Prostate gland (tissue), 2 donors: Measurements from ENCODE around the gene DCUN1D1. TPM values are rescaled to one million over a fixed set of nuclear protein-coding genes. Genes with fewer than 3 reads are reported as not detected.

Experiments used
- DNase-seq: peaks from one replicate; pipeline ENCODE4 v3.0.0-alpha.2; 2019; ENCODE audit warnings: low spot score
- H3K27ac ChIP-seq, 2 donors: fragments of 200-600 bp; sonication (generic); 2 replicates each; pipeline ENCODE4 v1.5.1; 2017 to 2019
- H3K27me3 ChIP-seq: fragments of 200-600 bp; sonication (generic); replicated peaks from 2 replicates; pipeline ENCODE4 v1.5.1; 2019; ENCODE audit not compliant: insufficient read depth
- H3K36me3 ChIP-seq, 2 donors: fragments of 200-600 bp; sonication (generic); 1 replicate in 1 of 2; 2 replicates in 1 of 2; pipeline versions ENCODE4 v1.5.1 to v1.8.1; 2017 to 2019
- H3K4me1 ChIP-seq: fragments of 200-600 bp; sonication (generic); replicated peaks from 2 replicates; pipeline ENCODE4 v1.5.1; 2019
- H3K4me3 ChIP-seq, 2 donors: fragments of 200-600 bp; sonication (generic); 2 replicates each; pipeline ENCODE4 v1.5.1; 2017 to 2019
- H3K9me3 ChIP-seq: fragments of 200-600 bp; sonication (generic); 2 replicates; pipeline ENCODE4 v1.5.1; 2017
- CTCF ChIP-seq, 4 experiments: fragments of 200-600 bp in 2 of 4; fragments of 450-650 bp in 2 of 4; sonication (generic) in 2 of 4; IDR thresholded peaks; 1 replicate in 3 of 4; 2 replicates in 1 of 4; pipeline ENCODE4 v1.5.1; 2016 to 2019; ENCODE audit warnings: antibody characterized with exemption in 4 of 4, mild to moderate bottlenecking in 2 of 4, moderate library complexity in 2 of 4
- POLR2A ChIP-seq: fragments of 450-650 bp; IDR thresholded peaks from one replicate; pipeline ENCODE4 v1.6.1; 2016; ENCODE audit warnings: antibody characterized with exemption, mild to moderate bottlenecking
- POLR2AphosphoS5 ChIP-seq: sonication (generic); formaldehyde crosslinking; IDR thresholded peaks from one replicate; pipeline ENCODE4 v1.6.1; 2017; ENCODE audit warnings: antibody characterized with exemption
- WGBS: methylation state at CpG from one replicate; pipeline ENCODE4 v1.1.5; 2018; 5-methylcytosine and 5-hydroxymethylcytosine counted together
- intact Hi-C: fragments of 100-400 bp; cut with DNase I; formaldehyde crosslinking; loops from one replicate; pipeline ENCODE4 v1.14.2; 2022
- total RNA-seq, 2 donors: library from RNA; depleted of rRNA; stranded (reverse); fragments of >200 nt; gene quantifications; one replicate each; pipeline ENCODE4 v1.1.0, GENCODE V29; 2016

DCUN1D1 gene
- total RNA-seq, 2 donors from 2014 or later = 25.5 to 25.6 TPM

GRCh38 chr3:182925944-182926337 is 54.4 kb downstream of the DCUN1D1 start:
- DNase-seq = no peak
- intact Hi-C loops = no loop called here
- Histone ChIP-seq H3K4me3 (no peak overlapping the region), H3K36me3 (no peaks in the 10 kb centered on the region), H3K27ac (no peak overlapping the region), H3K4me1 (no peaks in the 10 kb centered on the region), H3K27me3 (no peaks in the 10 kb centered on the region), H3K9me3 (no peaks in the 10 kb centered on the region)
- TF ChIP-seq POLR2A (no peak), CTCF (IDR thresholded peaks at IDR 0.05) (no peak), POLR2AphosphoS5 (no peak)
- 90% methylated on average over 3 of the region's 3 CpGs for WGBS

GRCh38 chr3:182925330-182925943 is 54.9 kb downstream of the DCUN1D1 start:
- WGBS = 45% methylated on average over 4 of the region's 4 CpGs
- TF ChIP-seq POLR2AphosphoS5 (no peak), POLR2A (no peak)

GRCh38 chr3:182921665-182922355 is 58.5 kb downstream of the DCUN1D1 start:
- no peaks in the 10 kb centered on the region for H3K27me3 ChIP-seq
- intact Hi-C loops = no loop called here
- no peaks in the 10 kb centered on the region for H3K9me3 ChIP-seq
- no peaks in the 10 kb centered on the region for H3K36me3 ChIP-seq
- no peaks in the 10 kb centered on the region for H3K4me1 ChIP-seq
- TF ChIP-seq POLR2AphosphoS5 (no peak), POLR2A (no peak), CTCF (IDR thresholded peaks at IDR 0.05) (no peak)
- H3K27ac ChIP-seq = no peak overlapping the region
- 47% methylated on average over 4 of the region's 4 CpGs for WGBS
- H3K4me3 ChIP-seq = no peak overlapping the region
- no peak for DNase-seq

More at GRCh38 chr3:182925330-182925943, 54.9 kb downstream of the DCUN1D1 start:
- intact Hi-C loops = no loop called here
- Histone ChIP-seq H3K9me3 (no peaks in the 10 kb centered on the region), H3K4me1 (no peaks in the 10 kb centered on the region), H3K27me3 (no peaks in the 10 kb centered on the region), H3K4me3 (no peak overlapping the region), H3K27ac (no peak overlapping the region), H3K36me3 (no peaks in the 10 kb centered on the region)
- no peak for DNase-seq

- TF ChIP-seq CTCF (IDR thresholded peaks at IDR 0.05) = no peak
- TF ChIP-seq POLR2A = no peak
- no peak for TF ChIP-seq POLR2AphosphoS5
- H3K27ac ChIP-seq = no peak overlapping the region
- no peaks in the 10 kb centered on the region for H3K9me3 ChIP-seq
- H3K27me3 ChIP-seq = no peaks in the 10 kb centered on the region
- no peak overlapping the region for H3K4me3 ChIP-seq
- intact Hi-C loops = no loop called here
- no peak for DNase-seq
- no peaks in the 10 kb centered on the region for H3K36me3 ChIP-seq
- 65% methylated on average over 9 of the region's 9 CpGs for WGBS
- no peaks in the 10 kb centered on the region for H3K4me1 ChIP-seq
These were observed 59.7 kb downstream of the DCUN1D1 start for GRCh38 chr3:182920515-182921084.

- WGBS = 85% methylated on average over 5 of the region's 5 CpGs
- no peak overlapping the region for H3K4me3 ChIP-seq
These were observed 60.4 kb downstream of the DCUN1D1 start for GRCh38 chr3:182919866-182920357.

More at GRCh38 chr3:182919866-182920357, 60.4 kb downstream of the DCUN1D1 start:
- no peak for DNase-seq
- no peaks in the 10 kb centered on the region for H3K27me3 ChIP-seq
- H3K4me1 ChIP-seq = no peaks in the 10 kb centered on the region
- intact Hi-C loops = no loop called here
- no peaks in the 10 kb centered on the region for H3K9me3 ChIP-seq
- no peak overlapping the region for H3K27ac ChIP-seq
- TF ChIP-seq CTCF (IDR thresholded peaks at IDR 0.05) (no peak), POLR2A (no peak), POLR2AphosphoS5 (no peak)
- no peaks in the 10 kb centered on the region for H3K36me3 ChIP-seq
